ENCODE measurements around the gene PCDH18. TPM values are rescaled to one million over a fixed set of nuclear protein-coding genes. Genes with fewer than 3 reads are reported as not detected.

The PCDH18 gene
- total RNA-seq, result 100 and 152 TPM in 2 replicates

GRCh38 chr4:137531986-137532868, at the start of gene PCDH18:
Gene PCDH18 (minus strand): TSS chr4:137532494. CDS start chr4:137532088, 406 bp downstream.

Measured in subcutaneous preadipocyte (primary cell).